HG03097 (cell line): ENCODE measurements around the gene NDUFB8.

Source experiments
- ATAC-seq: cut with Tn5 transposase; IDR thresholded peaks from one replicate; pipeline ENCODE4 v1.9.1; 2021; ENCODE audit not compliant: unreplicated experiment, low FRiP score

The NDUFB8 gene

GRCh38 chr10:100479037-100479436, 50.6 kb downstream of the NDUFB8 start:
- ATAC-seq, result no peak

GRCh38 chr10:100477970-100478369, 51.7 kb downstream of the NDUFB8 start:
- ATAC-seq, result no peak
